DND-41 (cell line): ENCODE results near the gene GRB7.

Source experiments
- CTCF ChIP-seq: IDR thresholded peaks from 2 replicates; pipeline ENCODE4 v1.5.1; 2012; ENCODE audit warnings: borderline replicate concordance, low read length, moderate library complexity, mild to moderate bottlenecking; ENCODE audit not compliant: poor library complexity, severe bottlenecking; ENCODE audit errors: extremely low read depth
- EZH2 ChIP-seq: IDR thresholded peaks from 3 replicates; pipeline ENCODE4 v1.6.1; 2012; ENCODE audit warnings: borderline replicate concordance, low read depth, mild to moderate bottlenecking, moderate library complexity, low read length, inconsistent platforms; ENCODE audit not compliant: severe bottlenecking

- TF ChIP-seq CTCF (peak; percentile 85), EZH2 (no peak)
These were observed 7.4 kb upstream of the GRB7 start, which contains the start of gene MIEN1 for GRCh38 chr17:39730095-39730921.
